Calu3 (cell line): ENCODE measurements around the gene KRTAP3-2. TPM values are rescaled to one million over a fixed set of nuclear protein-coding genes. Genes with fewer than 3 reads are reported as not detected.
"Not testable (repeated sequence)": the region's sequence is repeated elsewhere in the genome, so short reads cannot be mapped to it uniquely, and the experiment has no call there.

Experiments used
- BruUV-seq: library from RNA; stranded (reverse); fragments of 400-500 nt; replicated peaks from 2 replicates; lab custom pipeline; 2021; lab: Mats Ljungman, UMichigan
- CTCF ChIA-PET: fragments of 300-600 bp; sonication (Branson Sonifier 250); formaldehyde crosslinking; loops from one replicate; lab custom pipeline; 2022; ENCODE audit warnings: antibody characterized with exemption; lab: Charles Lee
- DNase-seq: peaks from one replicate; pipeline ENCODE4 v3.0.0; 2022
- H3K27ac Mint-ChIP-seq: one replicate; pipeline ENCODE4 v1.8.0; 2022; ENCODE audit warnings: mixed read lengths; ENCODE audit not compliant: unreplicated experiment
- H3K27me3 Mint-ChIP-seq: one replicate; pipeline ENCODE4 v1.8.0; 2022; ENCODE audit warnings: mixed read lengths; ENCODE audit not compliant: unreplicated experiment
- H3K36me3 Mint-ChIP-seq: one replicate; pipeline ENCODE4 v1.8.0; 2022; ENCODE audit warnings: mild to moderate bottlenecking, moderate library complexity, mixed read lengths; ENCODE audit not compliant: insufficient read depth, unreplicated experiment
- H3K4me1 Mint-ChIP-seq: one replicate; pipeline ENCODE4 v1.8.0; 2022; ENCODE audit warnings: mild to moderate bottlenecking, low read depth, mixed read lengths; ENCODE audit not compliant: unreplicated experiment
- H3K4me3 Mint-ChIP-seq: one replicate; pipeline ENCODE4 v1.8.0; 2022; ENCODE audit warnings: mild to moderate bottlenecking, low read depth, moderate library complexity, mixed read lengths; ENCODE audit not compliant: unreplicated experiment
- H3K9me3 Mint-ChIP-seq: one replicate; pipeline ENCODE4 v1.8.0; 2022; ENCODE audit warnings: low read depth, mixed read lengths; ENCODE audit not compliant: unreplicated experiment
- CTCF ChIP-seq: fragments of 200-600 bp; IDR thresholded peaks from one replicate; pipeline ENCODE4 v1.8.0; 2022; ENCODE audit warnings: antibody characterized with exemption; ENCODE audit not compliant: unreplicated experiment
- intact Hi-C: fragments of 100-400 bp; cut with micrococcal nuclease; formaldehyde crosslinking; loops from one replicate; pipeline ENCODE4 v1.10.0; 2022; ENCODE audit not compliant: unreplicated experiment
- total RNA-seq: library from RNA; stranded (reverse); gene quantifications from 2 replicates; pipeline ENCODE4 v1.2.3, GENCODE V29; 2022

The KRTAP3-2 gene
- total RNA-seq, 1 experiment from 2014 or later, result not detected

GRCh38 chr17:41040783-41041571 is 41.3 kb upstream of the KRTAP3-2 start, which contains the start of gene KRTAP1-1:
Gene KRTAP1-1 (minus strand): TSS chr17:41041450. CDS start chr17:41041397, 53 bp downstream.
- not testable (repeated sequence) for H3K27me3 Mint-ChIP-seq, H3K9me3 Mint-ChIP-seq, H3K36me3 Mint-ChIP-seq
- Mint-ChIP-seq H3K4me3 (peak within 1 kb of the TSS; percentile 63), H3K4me1 (peaks cover 36% of the 10 kb centered on the region), H3K27ac (peak within 1 kb of the TSS; percentile 60)
- TSS peak; percentile 97 for BruUV-seq
- peak; percentile 73 for TF ChIP-seq CTCF
- intact Hi-C loops, result loop anchor here (1.0 to 5.0 kb wide), 5 partner anchors 39 to 184 kb away; no protein-coding TSS in a partner anchor
- peak; percentile 71 for DNase-seq
- CTCF ChIA-PET, result interaction anchor here (0.8 to 1.9 kb wide), 11 partner anchors 17 to 186 kb away, joined by 3 to 7 read pairs (median 3); partner anchors contain the start of genes KRT23 and KRT39

GRCh38 chr17:41037853-41038350 is 38.2 kb upstream of the KRTAP3-2 start:
- CTCF ChIA-PET, result interaction anchor here (1.1 to 1.4 kb wide), 2 partner anchors 13 to 18 kb away, joined by 3 to 7 read pairs; no protein-coding TSS in a partner anchor

GRCh38 chr17:41034346-41034935 is 34.7 kb upstream of the KRTAP3-2 start, which contains the start of gene KRTAP1-3:
Gene KRTAP1-3 (minus strand): TSS chr17:41034874. CDS start chr17:41034821, 53 bp downstream.
- DNase-seq, H3K4me3 Mint-ChIP-seq, BruUV-seq, H3K9me3 Mint-ChIP-seq, H3K27me3 Mint-ChIP-seq, intact Hi-C loops, H3K36me3 Mint-ChIP-seq: not testable (repeated sequence)
- H3K27ac Mint-ChIP-seq, result peak within 1 kb of the TSS; percentile 45
- CTCF ChIA-PET, result interaction anchor here (0.7 kb wide), 1 partner anchor 10 kb away, joined by 3 read pairs; no protein-coding TSS in a partner anchor
- peaks cover 32% of the 10 kb centered on the region for H3K4me1 Mint-ChIP-seq

More at GRCh38 chr17:41037853-41038350, 38.2 kb upstream of the KRTAP3-2 start:
- intact Hi-C loops, result no loop called here
- DNase-seq, result no peak
- Mint-ChIP-seq H3K9me3 (no peaks in the 10 kb centered on the region), H3K27ac (no peak overlapping the region), H3K4me1 (peaks cover 49% of the 10 kb centered on the region), H3K4me3 (no peak overlapping the region), H3K36me3 (peaks cover 6% of the 10 kb centered on the region), H3K27me3 (no peaks in the 10 kb centered on the region)
- no TSS peak for BruUV-seq
- TF ChIP-seq CTCF, result no peak

- H3K27ac Mint-ChIP-seq, result no peak within 1 kb of the TSS
- BruUV-seq, result no TSS peak
- intact Hi-C loops, result no loop called here
- peaks cover 36% of the 10 kb centered on the region for H3K4me1 Mint-ChIP-seq
- H3K4me3 Mint-ChIP-seq, result no peak within 1 kb of the TSS
- DNase-seq, result no peak
- no peaks in the 10 kb centered on the region for H3K27me3 Mint-ChIP-seq
- no peaks in the 10 kb centered on the region for H3K36me3 Mint-ChIP-seq
- H3K9me3 Mint-ChIP-seq, result no peaks in the 10 kb centered on the region
- no peak for TF ChIP-seq CTCF
- CTCF ChIA-PET, result interaction anchor here (0.5 to 1.5 kb wide), 3 partner anchors 15 to 1697 kb away, joined by 3 to 4 read pairs (median 4); no protein-coding TSS in a partner anchor
These were observed 30.0 kb upstream of the KRTAP3-2 start, which contains the start of gene KRTAP1-4 for GRCh38 chr17:41029633-41030245. Gene KRTAP1-4 (minus strand): TSS chr17:41030195. CDS start chr17:41030078, 117 bp downstream.
